ENCODE results near the gene NAT8L. TPM values are rescaled to one million over a fixed set of nuclear protein-coding genes. Genes with fewer than 3 reads are reported as not detected.
"Not testable (repeated sequence)": the region's sequence is repeated elsewhere in the genome, so short reads cannot be mapped to it uniquely, and the experiment has no call there.

The NAT8L gene
- total and polyA plus RNA-seq, 8 donors, result 0.31 to 0.73 (median 0.50) TPM; not detected in 4

GRCh38 chr4:2024683-2025082, 34.4 kb upstream of the NAT8L start:
- Histone ChIP-seq H3K4me1 (no peaks in the 10 kb centered on the region), H3K27me3 (peaks cover 0 to 33% (median 9%) of the 10 kb centered on the region in 3 donors), H3K27ac (no peak overlapping the region), H3K36me3 (no peaks in the 10 kb centered on the region), H3K9me3 (peaks cover 0 to 8% (median 0%) of the 10 kb centered on the region in 4 donors), H3K4me3 (no peak overlapping the region)
- no peak for DNase-seq
- intact Hi-C loops (cut with DNase I; ENCODE audit: low total_unique reads), result no loop called here
- no peak for TF ChIP-seq POLR2A (IDR thresholded peaks at IDR 0.05)
- TF ChIP-seq EP300 (IDR thresholded peaks at IDR 0.05), result no peak
- TF ChIP-seq, protein P1, sequence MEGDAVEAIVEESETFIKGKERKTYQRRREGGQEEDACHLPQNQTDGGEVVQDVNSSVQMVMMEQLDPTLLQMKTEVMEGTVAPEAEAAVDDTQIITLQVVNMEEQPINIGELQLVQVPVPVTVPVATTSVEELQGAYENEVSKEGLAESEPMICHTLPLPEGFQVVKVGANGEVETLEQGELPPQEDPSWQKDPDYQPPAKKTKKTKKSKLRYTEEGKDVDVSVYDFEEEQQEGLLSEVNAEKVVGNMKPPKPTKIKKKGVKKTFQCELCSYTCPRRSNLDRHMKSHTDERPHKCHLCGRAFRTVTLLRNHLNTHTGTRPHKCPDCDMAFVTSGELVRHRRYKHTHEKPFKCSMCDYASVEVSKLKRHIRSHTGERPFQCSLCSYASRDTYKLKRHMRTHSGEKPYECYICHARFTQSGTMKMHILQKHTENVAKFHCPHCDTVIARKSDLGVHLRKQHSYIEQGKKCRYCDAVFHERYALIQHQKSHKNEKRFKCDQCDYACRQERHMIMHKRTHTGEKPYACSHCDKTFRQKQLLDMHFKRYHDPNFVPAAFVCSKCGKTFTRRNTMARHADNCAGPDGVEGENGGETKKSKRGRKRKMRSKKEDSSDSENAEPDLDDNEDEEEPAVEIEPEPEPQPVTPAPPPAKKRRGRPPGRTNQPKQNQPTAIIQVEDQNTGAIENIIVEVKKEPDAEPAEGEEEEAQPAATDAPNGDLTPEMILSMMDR (IDR thresholded peaks at IDR 0.05), result no peak
- no peak for TF ChIP-seq POLR2AphosphoS5 (IDR thresholded peaks at IDR 0.05)

DNA sequence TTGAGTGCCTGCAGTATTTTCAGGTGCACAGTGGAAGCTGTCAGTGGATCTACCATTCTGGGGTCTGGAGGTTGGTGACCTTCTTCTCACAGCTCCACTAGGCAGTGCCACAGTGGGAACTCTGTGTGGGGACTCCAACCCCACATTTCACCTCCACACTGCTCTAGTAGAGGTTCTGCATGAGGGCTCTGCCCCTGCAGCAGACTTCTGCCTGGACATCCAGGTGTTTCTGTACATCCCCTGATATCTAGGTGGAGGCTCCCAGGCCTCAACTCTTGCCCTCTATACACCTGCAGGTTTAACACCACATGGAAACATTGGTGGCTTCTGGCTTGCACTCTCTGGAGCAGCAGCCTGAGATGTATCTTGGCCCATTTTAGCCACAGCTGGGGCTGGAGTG, 33.3 kb upstream of the NAT8L start:
- no peak for DNase-seq
- TF ChIP-seq POLR2AphosphoS5 (IDR thresholded peaks at IDR 0.05) (no peak), EP300 (IDR thresholded peaks at IDR 0.05) (no peak), POLR2A (IDR thresholded peaks at IDR 0.05) (no peak)
- TF ChIP-seq, protein P1 (IDR thresholded peaks at IDR 0.05), result no peak
- peaks cover 0 to 31% (median 9%) of the 10 kb centered on the region in 3 donors for H3K27me3 ChIP-seq

GRCh38 chr4:2027120-2027519, 32.0 kb upstream of the NAT8L start:
- H3K4me1 ChIP-seq; H3K36me3 ChIP-seq; H3K9me3 ChIP-seq; H3K27ac ChIP-seq; DNase-seq; intact Hi-C loops (cut with DNase I; ENCODE audit: low total_unique reads); H3K4me3 ChIP-seq: not testable (repeated sequence)
- peaks cover 0 to 20% (median 3%) of the 10 kb centered on the region in 3 donors for H3K27me3 ChIP-seq
- WGBS, 5 donors, result 80 to 91% (median 87%) methylated on average over 4 of the region's 4 CpGs

More for the DNA sequence above, 33.3 kb upstream of the NAT8L start:
- intact Hi-C loops (cut with DNase I; ENCODE audit: low total_unique reads), result no loop called here
- H3K4me1 ChIP-seq, result no peaks in the 10 kb centered on the region
- H3K36me3 ChIP-seq, result no peaks in the 10 kb centered on the region
- peaks cover 0 to 8% (median 0%) of the 10 kb centered on the region in 4 donors for H3K9me3 ChIP-seq
- H3K4me3 ChIP-seq, result no peak overlapping the region
- no peak overlapping the region for H3K27ac ChIP-seq

GRCh38 chr4:2031161-2031560, 28.0 kb upstream of the NAT8L start:
- H3K27ac ChIP-seq; H3K4me3 ChIP-seq; DNase-seq; intact Hi-C loops (cut with DNase I; ENCODE audit: low total_unique reads); H3K36me3 ChIP-seq; H3K9me3 ChIP-seq; H3K4me1 ChIP-seq: not testable (repeated sequence)
- H3K27me3 ChIP-seq, result peaks cover 0 to 13% (median 0%) of the 10 kb centered on the region in 3 donors

DNA sequence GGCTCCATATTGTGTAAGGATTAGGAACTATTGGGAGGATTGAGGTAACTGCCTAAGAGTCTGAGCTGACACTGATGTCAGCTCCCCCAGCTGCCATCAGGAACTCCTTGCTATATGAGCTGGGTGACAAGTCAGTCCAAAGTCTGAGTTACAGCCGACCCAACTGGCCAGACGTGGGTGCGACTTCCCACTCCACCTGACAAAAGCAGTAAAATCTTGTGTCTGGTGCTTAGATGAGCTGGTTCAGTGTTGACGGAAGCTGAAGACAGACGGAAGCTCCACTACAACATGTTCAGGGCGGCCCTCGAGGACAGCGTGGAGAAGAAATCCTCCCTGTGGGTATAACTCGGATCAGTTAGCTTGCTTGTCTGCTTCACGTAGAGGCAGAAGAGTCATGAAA, 22.8 kb upstream of the NAT8L start:
- intact Hi-C loops (cut with DNase I; ENCODE audit: low total_unique reads), result no loop called here
- peak in 1 of 2 donors; percentile 25 for DNase-seq
- peaks cover 11 to 13% (median 12%) of the 10 kb centered on the region in 4 donors for H3K4me1 ChIP-seq
- H3K27ac ChIP-seq, result no peak overlapping the region
- peaks cover 10 to 35% (median 13%) of the 10 kb centered on the region in 3 donors for H3K27me3 ChIP-seq
- WGBS, 5 donors, result 75 to 86% (median 80%) methylated on average over 10 of the region's 10 CpGs
- no peaks in the 10 kb centered on the region for H3K9me3 ChIP-seq
- no peaks in the 10 kb centered on the region for H3K36me3 ChIP-seq
- no peak overlapping the region for H3K4me3 ChIP-seq
- TF ChIP-seq POLR2AphosphoS5 (IDR thresholded peaks at IDR 0.05) (no peak), POLR2A (IDR thresholded peaks at IDR 0.05) (no peak), EP300 (IDR thresholded peaks at IDR 0.05) (no peak)
- TF ChIP-seq, protein P1 (IDR thresholded peaks at IDR 0.05), result no peak
